ENCODE measurements around the gene IFT81. TPM values are rescaled to one million over a fixed set of nuclear protein-coding genes. Genes with fewer than 3 reads are reported as not detected.
A peak's percentile ranks its signal among the peaks of the same experiment; 100 is the strongest.

IFT81 gene
- total and polyA plus RNA-seq, 2 of the 13 experiments (the other 11 are each of a cell fraction or from before 2014, with no cell fraction given): 4.2 to 13.0 TPM

DNA sequence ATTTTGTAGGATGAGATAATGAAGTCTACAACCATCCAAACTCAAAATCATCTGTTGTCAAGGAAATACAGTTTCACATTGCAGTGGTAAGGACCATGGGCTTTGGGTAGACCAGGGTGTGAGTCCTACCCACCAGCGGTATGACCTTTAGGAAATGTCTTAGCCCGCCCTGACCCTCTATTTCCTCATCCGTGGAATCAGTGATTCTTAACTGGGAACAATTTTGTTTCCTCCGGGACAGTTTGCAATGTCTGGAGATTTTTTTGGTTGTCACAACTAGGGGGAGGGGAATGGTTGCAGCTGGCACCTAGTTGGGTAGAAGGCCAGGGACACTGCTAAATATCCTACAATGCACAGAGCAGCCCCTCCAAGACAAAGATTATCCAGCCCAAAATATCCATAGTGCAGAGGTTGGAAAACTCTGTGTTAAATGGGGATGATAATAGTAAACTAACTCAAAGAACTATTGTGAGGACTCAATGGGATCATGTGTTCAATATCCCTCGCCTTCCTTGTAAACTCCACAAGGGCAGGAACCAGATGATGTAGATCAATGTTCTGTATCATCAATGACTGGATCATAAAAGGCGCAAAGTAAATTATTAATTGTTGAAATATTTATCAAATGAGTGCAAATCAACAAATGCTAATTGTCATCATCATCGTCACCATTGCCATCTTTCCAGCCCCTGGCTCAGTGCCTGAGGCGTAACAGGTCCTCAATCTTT is 15.7 kb upstream of the IFT81 start:
- in situ Hi-C loops (cut with HindIII; ENCODE audit: extremely low pct_ligation_motif_present, low pct_unique_long_range_greater_than_20kb) (loop anchor here (25.0 kb wide), 2 partner anchors 329 to 479 kb away; partner anchors contain the start of gene PPTC7), intact Hi-C loops (cut with micrococcal nuclease; ENCODE audit: unreplicated experiment) (loop anchor here (10.0 kb wide), 1 partner anchor 86 kb away; no protein-coding TSS in a partner anchor)
- no peak; the same call in 2 of the 3 replicates for ATAC-seq
- Histone ChIP-seq H3K36me3 (replicated peaks in 1 of 2; ENCODE audit: control insufficient read depth in 1 of 2, insufficient read depth in 2 of 2, low read length in 2 of 2) (no peaks in the 10 kb centered on the region), H3K27me3 (ENCODE audit: control insufficient read depth in 1 of 2, insufficient read depth in 2 of 2, low read length in 2 of 2) (no peaks in the 10 kb centered on the region), H3K4me1 (ENCODE audit: insufficient read depth, low read length) (peaks cover 89% of the 10 kb centered on the region), H3K9ac (ENCODE audit: insufficient read depth, low read depth, low read length) (peak overlapping the region; percentile 71), H4K20me1 (ENCODE audit: insufficient read depth, low read length) (no peaks in the 10 kb centered on the region), H2AFZ (ENCODE audit: low read length) (peak overlapping the region; percentile 59), H3K4me3 (replicated peaks in 1 of 3; ENCODE audit: insufficient read depth in 1 of 3, low read depth in 2 of 3, low read length in 3 of 3) (peak overlapping the region in 2 of 3 experiments; percentile 33 to 56; a peak in 4 of 6 replicates), H3K4me2 (ENCODE audit: low read depth, low read length) (peak overlapping the region; percentile 93), H3K79me2 (ENCODE audit: insufficient read depth, low read length) (no peaks in the 10 kb centered on the region), H3K9me3 (ENCODE audit: low read length) (no peaks in the 10 kb centered on the region), H3K27ac (ENCODE audit: extremely low read length, insufficient read depth, low read length) (peak overlapping the region; percentile 99)
- FAIRE-seq: no peak
- 33% methylated on average over 8 of the region's 8 CpGs for WGBS (ENCODE audit: low lambda C conversion rate)
- no peak for DNase-seq (ENCODE audit: low spot score)
- ChIA-PET POLR2A (interaction anchor here (0.9 kb wide), 1 partner anchor 17 kb away, joined by 3 read pairs; no protein-coding TSS in a partner anchor), CTCF (ENCODE audit: low intra/inter-chr PET ratio, low total read pairs) (no interaction called here)
- BruUV-seq (replicated peaks): no TSS peak
- TF ChIP-seq, protein P1, sequence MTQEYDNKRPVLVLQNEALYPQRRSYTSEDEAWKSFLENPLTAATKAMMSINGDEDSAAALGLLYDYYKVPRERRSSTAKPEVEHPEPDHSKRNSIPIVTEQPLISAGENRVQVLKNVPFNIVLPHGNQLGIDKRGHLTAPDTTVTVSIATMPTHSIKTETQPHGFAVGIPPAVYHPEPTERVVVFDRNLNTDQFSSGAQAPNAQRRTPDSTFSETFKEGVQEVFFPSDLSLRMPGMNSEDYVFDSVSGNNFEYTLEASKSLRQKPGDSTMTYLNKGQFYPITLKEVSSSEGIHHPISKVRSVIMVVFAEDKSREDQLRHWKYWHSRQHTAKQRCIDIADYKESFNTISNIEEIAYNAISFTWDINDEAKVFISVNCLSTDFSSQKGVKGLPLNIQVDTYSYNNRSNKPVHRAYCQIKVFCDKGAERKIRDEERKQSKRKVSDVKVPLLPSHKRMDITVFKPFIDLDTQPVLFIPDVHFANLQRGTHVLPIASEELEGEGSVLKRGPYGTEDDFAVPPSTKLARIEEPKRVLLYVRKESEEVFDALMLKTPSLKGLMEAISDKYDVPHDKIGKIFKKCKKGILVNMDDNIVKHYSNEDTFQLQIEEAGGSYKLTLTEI (CRISPR knock-in tag; conservative IDR thresholded peaks at IDR 0.05): no peak
- TF ChIP-seq ZNF816 (CRISPR knock-in tag; IDR thresholded peaks at IDR 0.05; ENCODE audit: borderline replicate concordance) (no peak), SMYD3 (CRISPR knock-in tag; IDR thresholded peaks at IDR 0.05) (no peak), PTBP1 (IDR thresholded peaks at IDR 0.05; ENCODE audit: low read depth, low read length, poor library complexity, severe bottlenecking) (no peak), ZNF484 (CRISPR knock-in tag; IDR thresholded peaks at IDR 0.05; ENCODE audit: borderline replicate concordance, low read depth) (no peak), ZNF761 (CRISPR knock-in tag; conservative IDR thresholded peaks at IDR 0.05) (no peak), ZNF562 (CRISPR knock-in tag; IDR thresholded peaks at IDR 0.05; ENCODE audit: borderline replicate concordance) (no peak), TBX3 (IDR thresholded peaks at IDR 0.05; ENCODE audit: borderline replicate concordance) (no peak)
- TF ChIP-seq, protein P2, sequence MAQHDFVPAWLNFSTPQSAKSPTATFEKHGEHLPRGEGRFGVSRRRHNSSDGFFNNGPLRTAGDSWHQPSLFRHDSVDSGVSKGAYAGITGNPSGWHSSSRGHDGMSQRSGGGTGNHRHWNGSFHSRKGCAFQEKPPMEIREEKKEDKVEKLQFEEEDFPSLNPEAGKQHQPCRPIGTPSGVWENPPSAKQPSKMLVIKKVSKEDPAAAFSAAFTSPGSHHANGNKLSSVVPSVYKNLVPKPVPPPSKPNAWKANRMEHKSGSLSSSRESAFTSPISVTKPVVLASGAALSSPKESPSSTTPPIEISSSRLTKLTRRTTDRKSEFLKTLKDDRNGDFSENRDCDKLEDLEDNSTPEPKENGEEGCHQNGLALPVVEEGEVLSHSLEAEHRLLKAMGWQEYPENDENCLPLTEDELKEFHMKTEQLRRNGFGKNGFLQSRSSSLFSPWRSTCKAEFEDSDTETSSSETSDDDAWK (CRISPR knock-in tag; IDR thresholded peaks at IDR 0.05): no peak
- TF ChIP-seq, protein P3, sequence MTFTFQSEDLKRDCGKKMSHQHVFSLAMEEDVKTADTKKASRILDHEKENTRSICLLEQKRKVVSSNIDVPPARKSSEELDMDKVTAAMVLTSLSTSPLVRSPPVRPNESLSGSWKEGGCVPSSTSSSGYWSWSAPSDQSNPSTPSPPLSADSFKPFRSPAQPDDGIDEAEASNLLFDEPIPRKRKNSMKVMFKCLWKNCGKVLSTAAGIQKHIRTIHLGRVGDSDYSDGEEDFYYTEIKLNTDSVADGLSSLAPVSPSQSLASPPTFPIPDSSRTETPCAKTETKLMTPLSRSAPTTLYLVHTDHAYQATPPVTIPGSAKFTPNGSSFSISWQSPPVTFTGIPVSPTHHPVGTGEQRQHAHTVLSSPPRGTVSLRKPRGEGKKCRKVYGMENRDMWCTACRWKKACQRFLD (CRISPR knock-in tag; IDR thresholded peaks at IDR 0.05; ENCODE audit: borderline replicate concordance): no peak
- TF ChIP-seq, protein P4, sequence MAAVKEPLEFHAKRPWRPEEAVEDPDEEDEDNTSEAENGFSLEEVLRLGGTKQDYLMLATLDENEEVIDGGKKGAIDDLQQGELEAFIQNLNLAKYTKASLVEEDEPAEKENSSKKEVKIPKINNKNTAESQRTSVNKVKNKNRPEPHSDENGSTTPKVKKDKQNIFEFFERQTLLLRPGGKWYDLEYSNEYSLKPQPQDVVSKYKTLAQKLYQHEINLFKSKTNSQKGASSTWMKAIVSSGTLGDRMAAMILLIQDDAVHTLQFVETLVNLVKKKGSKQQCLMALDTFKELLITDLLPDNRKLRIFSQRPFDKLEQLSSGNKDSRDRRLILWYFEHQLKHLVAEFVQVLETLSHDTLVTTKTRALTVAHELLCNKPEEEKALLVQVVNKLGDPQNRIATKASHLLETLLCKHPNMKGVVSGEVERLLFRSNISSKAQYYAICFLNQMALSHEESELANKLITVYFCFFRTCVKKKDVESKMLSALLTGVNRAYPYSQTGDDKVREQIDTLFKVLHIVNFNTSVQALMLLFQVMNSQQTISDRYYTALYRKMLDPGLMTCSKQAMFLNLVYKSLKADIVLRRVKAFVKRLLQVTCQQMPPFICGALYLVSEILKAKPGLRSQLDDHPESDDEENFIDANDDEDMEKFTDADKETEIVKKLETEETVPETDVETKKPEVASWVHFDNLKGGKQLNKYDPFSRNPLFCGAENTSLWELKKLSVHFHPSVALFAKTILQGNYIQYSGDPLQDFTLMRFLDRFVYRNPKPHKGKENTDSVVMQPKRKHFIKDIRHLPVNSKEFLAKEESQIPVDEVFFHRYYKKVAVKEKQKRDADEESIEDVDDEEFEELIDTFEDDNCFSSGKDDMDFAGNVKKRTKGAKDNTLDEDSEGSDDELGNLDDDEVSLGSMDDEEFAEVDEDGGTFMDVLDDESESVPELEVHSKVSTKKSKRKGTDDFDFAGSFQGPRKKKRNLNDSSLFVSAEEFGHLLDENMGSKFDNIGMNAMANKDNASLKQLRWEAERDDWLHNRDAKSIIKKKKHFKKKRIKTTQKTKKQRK (IDR thresholded peaks at IDR 0.05; ENCODE audit: low read length): no peak

All from HepG2 (cell line).